Aorta (tissue), 5 donors: ENCODE data around the gene PPA2. TPM values are rescaled to one million over a fixed set of nuclear protein-coding genes. Genes with fewer than 3 reads are reported as not detected.
"Not testable (repeated sequence)": the region's sequence is repeated elsewhere in the genome, so short reads cannot be mapped to it uniquely, and the experiment has no call there.

Experiments
- ATAC-seq: fragments of 200-7000 bp; cut with Tn5 transposase; one replicate; pipeline ENCODE4 v1.9.1; 2022; ENCODE audit warnings: moderate library complexity; ENCODE audit not compliant: low FRiP score
- DNase-seq, 2 donors: peaks; one replicate each; pipeline ENCODE4 v3.0.0-alpha.2; 2020
- H3K27ac ChIP-seq, 2 donors: one replicate each; pipeline ENCODE4 v1.5.1; 2013; ENCODE audit warnings: low read length in 2 of 2, mild to moderate bottlenecking in 2 of 2, moderate library complexity in 2 of 2, control low read depth in 1 of 2, inconsistent platforms in 1 of 2, low read depth in 1 of 2
- H3K27me3 ChIP-seq, 2 donors: one replicate each; pipeline ENCODE4 v1.6.1; 2013; ENCODE audit warnings: control low read depth in 1 of 2, low read length in 1 of 2, mild to moderate bottlenecking in 1 of 2, moderate library complexity in 1 of 2; ENCODE audit not compliant: insufficient read depth in 2 of 2, control insufficient read depth in 1 of 2
- H3K36me3 ChIP-seq, 2 donors: one replicate each; pipeline ENCODE4 v1.6.1; 2013; ENCODE audit warnings: control low read depth in 1 of 2, low read length in 1 of 2, mild to moderate bottlenecking in 1 of 2; ENCODE audit not compliant: insufficient read depth in 2 of 2, control insufficient read depth in 1 of 2
- H3K4me1 ChIP-seq, 2 donors: one replicate each; pipeline ENCODE4 v1.6.1; 2013; ENCODE audit warnings: low read length in 2 of 2, control low read depth in 1 of 2, mild to moderate bottlenecking in 1 of 2, moderate library complexity in 1 of 2; ENCODE audit not compliant: insufficient read depth in 2 of 2, control insufficient read depth in 1 of 2
- H3K4me3 ChIP-seq, 2 donors: one replicate each; pipeline ENCODE4 v1.5.1; 2013; ENCODE audit warnings: low read length in 2 of 2, control low read depth in 1 of 2, mild to moderate bottlenecking in 1 of 2
- H3K9me3 ChIP-seq: one replicate; pipeline ENCODE4 v1.6.1; 2013; ENCODE audit warnings: mild to moderate bottlenecking, low read length; ENCODE audit not compliant: control insufficient read depth
- WGBS, 2 donors: extraction: QIAGEN DNeasy Blood & Tissue Kit; methylation state at CpG; one replicate each; pipeline ENCODE4 v1.1.7; 2013; 5-methylcytosine and 5-hydroxymethylcytosine counted together
- intact Hi-C, 2 donors: fragments of 100-400 bp; cut with DNase I; formaldehyde crosslinking; loops; one replicate each; pipeline versions ENCODE4 v1.14.2 to v1.15.0; 2022
- polyA plus RNA-seq, 2 donors: library from polyadenylated mRNA; stranded (reverse); fragments of 200-250 nt; gene quantifications; one replicate each; pipeline ENCODE4 v1.2.3, GENCODE V29; 2013
- total RNA-seq, 2 donors: library from RNA; stranded (reverse); fragmentation: NEBNext Ultra II Directional; extraction: Animal tissue kit (Norgen Biotek cat#: 25700); gene quantifications; one replicate each; pipeline ENCODE4 v1.2.1, GENCODE V29; 2021
- donor health status: healthy with polysubstance abuse.
- donor health status: Bipolar disorder and iron deficiency.
- donor health status: DM: no; HTN: no; CAD: no.
- donor health status: DM: no; HTN: no; CAD: no.
- donor health status: DM: yes; HTN: yes; CAD: no.

PPA2 gene
- total and polyA plus RNA-seq, 4 donors = 52.3 to 68.9 (median 63.8) TPM

GRCh38 chr4:105426187-105426897, 47.5 kb downstream of the PPA2 start:
- Histone ChIP-seq H3K4me1 (no peaks in the 10 kb centered on the region), H3K27me3 (no peaks in the 10 kb centered on the region), H3K9me3 (no peaks in the 10 kb centered on the region), H3K4me3 (no peak overlapping the region), H3K27ac (no peak overlapping the region), H3K36me3 (no peaks in the 10 kb centered on the region)
- intact Hi-C loops = no loop called here
- no peak for DNase-seq
- no peak for ATAC-seq
- 90 to 94% methylated on average over 12 of the region's 12 CpGs for WGBS, 2 donors

GRCh38 chr4:105422207-105422920, 51.5 kb downstream of the PPA2 start:
- Histone ChIP-seq H3K4me1 (no peaks in the 10 kb centered on the region), H3K4me3 (no peak overlapping the region), H3K36me3 (no peaks in the 10 kb centered on the region), H3K27ac (no peak overlapping the region), H3K9me3 (no peaks in the 10 kb centered on the region), H3K27me3 (no peaks in the 10 kb centered on the region)
- DNase-seq (no peak), ATAC-seq (no peak)
- intact Hi-C loops = no loop called here
- WGBS, 2 donors = 65 to 77% methylated on average over 3 of the region's 3 CpGs

GRCh38 chr4:105417624-105418023, 56.2 kb downstream of the PPA2 start:
- H3K36me3 ChIP-seq = peaks cover 0 to 2% of the 10 kb centered on the region in 2 donors
- intact Hi-C loops = no loop called here
- H3K27ac ChIP-seq = no peak overlapping the region

GRCh38 chr4:105415281-105415744, 58.5 kb downstream of the PPA2 start:
- Histone ChIP-seq H3K9me3 (no peaks in the 10 kb centered on the region), H3K27ac (no peak overlapping the region), H3K4me1 (no peaks in the 10 kb centered on the region), H3K27me3 (no peaks in the 10 kb centered on the region), H3K4me3 (no peak overlapping the region), H3K36me3 (peaks cover 0 to 2% of the 10 kb centered on the region in 2 donors)
- intact Hi-C loops = no loop called here
- DNase-seq (no peak), ATAC-seq (peak; percentile 46)
- WGBS, 2 donors = 95 to 96% methylated on average over 12 of the region's 12 CpGs

More at GRCh38 chr4:105417624-105418023, 56.2 kb downstream of the PPA2 start:
- H3K4me3 ChIP-seq = no peak overlapping the region
- DNase-seq = no peak
- no peaks in the 10 kb centered on the region for H3K9me3 ChIP-seq
- H3K27me3 ChIP-seq = no peaks in the 10 kb centered on the region
- no peak for ATAC-seq
- WGBS, 2 donors = 96 to 98% methylated on average over 5 of the region's 5 CpGs
- H3K4me1 ChIP-seq = no peaks in the 10 kb centered on the region

- Histone ChIP-seq H3K27ac (no peak overlapping the region), H3K4me3 (no peak overlapping the region), H3K9me3 (no peaks in the 10 kb centered on the region), H3K27me3 (no peaks in the 10 kb centered on the region), H3K36me3 (peaks cover 0 to 2% of the 10 kb centered on the region in 2 donors), H3K4me1 (no peaks in the 10 kb centered on the region)
- intact Hi-C loops = no loop called here
- WGBS, 2 donors = 77 to 89% methylated on average over 15 of the region's 15 CpGs
- no peak for ATAC-seq
- DNase-seq = no peak
Measured at GRCh38 chr4:105414316-105414715, 59.5 kb downstream of the PPA2 start.

- ATAC-seq, intact Hi-C loops: not testable (repeated sequence)
- 94% methylated on average over 8 of the region's 8 CpGs for WGBS, 2 donors
Measured at GRCh38 chr4:105409135-105409534, 64.7 kb downstream of the PPA2 start.

GRCh38 chr4:105400901-105401677, 72.8 kb downstream of the PPA2 start:
- no peaks in the 10 kb centered on the region for H3K36me3 ChIP-seq
- no peaks in the 10 kb centered on the region for H3K4me1 ChIP-seq
- ATAC-seq (no peak), DNase-seq (no peak)
- H3K27ac ChIP-seq = no peak overlapping the region
- H3K4me3 ChIP-seq = no peak overlapping the region
- intact Hi-C loops = no loop called here
- H3K9me3 ChIP-seq = no peaks in the 10 kb centered on the region
- 49 to 51% methylated on average over 1 of the region's 1 CpG for WGBS, 2 donors
- no peaks in the 10 kb centered on the region for H3K27me3 ChIP-seq

More at GRCh38 chr4:105409135-105409534, 64.7 kb downstream of the PPA2 start:
- H3K4me1 ChIP-seq, H3K36me3 ChIP-seq, H3K4me3 ChIP-seq, DNase-seq, H3K27me3 ChIP-seq, H3K27ac ChIP-seq, H3K9me3 ChIP-seq: not testable (repeated sequence)

GRCh38 chr4:105399532-105400161, 74.2 kb downstream of the PPA2 start:
- Histone ChIP-seq H3K36me3 (no peaks in the 10 kb centered on the region), H3K4me3 (no peak overlapping the region), H3K4me1 (no peaks in the 10 kb centered on the region), H3K27ac (no peak overlapping the region), H3K9me3 (no peaks in the 10 kb centered on the region), H3K27me3 (no peaks in the 10 kb centered on the region)
- 84 to 88% methylated on average over 2 of the region's 2 CpGs for WGBS, 2 donors
- ATAC-seq (no peak), DNase-seq (no peak)
- intact Hi-C loops = no loop called here
